ENCODE results near the gene RETSAT. TPM values are rescaled to one million over a fixed set of nuclear protein-coding genes. Genes with fewer than 3 reads are reported as not detected.

The RETSAT gene
- total and polyA plus RNA-seq, 2 of the 13 experiments (the other 11 are each of a cell fraction or from before 2014, with no cell fraction given) = 46.7 to 61.0 TPM

DNA sequence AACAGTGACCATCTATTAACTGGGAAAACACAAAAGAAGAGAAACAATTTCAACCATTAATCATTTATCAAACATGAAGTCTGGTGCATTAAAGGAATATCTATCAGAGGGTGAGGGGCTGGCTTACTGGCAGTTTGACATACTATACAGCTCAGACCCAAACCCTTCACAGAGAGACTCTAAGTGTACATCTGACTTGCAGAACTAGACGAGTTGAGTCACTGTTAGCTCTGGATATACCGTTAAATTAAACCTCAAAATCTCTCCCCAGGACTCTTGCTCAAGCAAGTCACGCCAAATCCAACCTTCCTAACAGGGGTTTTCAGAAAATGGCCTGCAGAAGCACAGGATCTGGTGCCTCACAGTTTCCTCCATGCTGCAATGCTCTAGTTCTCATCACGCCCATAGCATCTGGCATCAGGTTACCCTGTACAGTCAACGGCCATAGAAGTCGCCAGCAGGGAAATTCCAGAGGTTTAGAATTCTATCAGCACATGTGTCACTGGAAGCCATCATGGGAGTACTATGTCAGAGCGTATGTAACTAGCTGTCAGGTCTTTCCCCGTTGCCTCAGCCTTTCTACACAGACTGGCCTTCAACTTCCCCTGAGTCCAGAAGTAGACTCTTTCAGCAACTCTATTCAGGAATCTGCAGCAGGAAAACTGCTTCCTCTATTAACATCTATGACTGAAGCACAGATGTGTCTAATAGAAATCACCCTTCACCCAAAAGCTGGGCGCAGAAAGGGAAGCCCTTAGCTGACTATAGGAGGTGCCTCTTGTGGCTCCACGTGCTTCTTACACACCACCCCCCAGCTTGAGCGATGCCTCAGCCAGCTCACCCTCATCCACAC is 35.9 kb downstream of the RETSAT start:
- DNase-seq (ENCODE audit: low spot score) = no peak
- ATAC-seq = no peak
- Histone ChIP-seq H3K4me3 (replicated peaks in 1 of 3; ENCODE audit: insufficient read depth in 1 of 3, low read depth in 2 of 3, low read length in 3 of 3) (no peak overlapping the region), H3K9me3 (ENCODE audit: low read length) (no peaks in the 10 kb centered on the region), H2AFZ (ENCODE audit: low read length) (no peak overlapping the region), H3K4me2 (ENCODE audit: low read depth, low read length) (no peak overlapping the region), H3K27ac (ENCODE audit: extremely low read length, insufficient read depth, low read length) (no peak overlapping the region), H4K20me1 (ENCODE audit: insufficient read depth, low read length) (peaks cover 15% of the 10 kb centered on the region), H3K4me1 (ENCODE audit: insufficient read depth, low read length) (peaks cover 62% of the 10 kb centered on the region), H3K9ac (ENCODE audit: insufficient read depth, low read depth, low read length) (no peak overlapping the region), H3K27me3 (ENCODE audit: control insufficient read depth in 1 of 2, insufficient read depth in 2 of 2, low read length in 2 of 2) (no peaks in the 10 kb centered on the region), H3K36me3 (replicated peaks in 1 of 2; ENCODE audit: control insufficient read depth in 1 of 2, insufficient read depth in 2 of 2, low read length in 2 of 2) (peaks cover 25 to 75% of the 10 kb centered on the region in 2 experiments), H3K79me2 (ENCODE audit: insufficient read depth, low read length) (peaks cover 54% of the 10 kb centered on the region)
- no peak for FAIRE-seq
- no peak for TF ChIP-seq ZNF777 (CRISPR knock-in tag; IDR thresholded peaks at IDR 0.05)
- TF ChIP-seq RBFOX2 (IDR thresholded peaks at IDR 0.05; ENCODE audit: low read depth, low read length) = peak; percentile 70
- TF ChIP-seq, protein P1, sequence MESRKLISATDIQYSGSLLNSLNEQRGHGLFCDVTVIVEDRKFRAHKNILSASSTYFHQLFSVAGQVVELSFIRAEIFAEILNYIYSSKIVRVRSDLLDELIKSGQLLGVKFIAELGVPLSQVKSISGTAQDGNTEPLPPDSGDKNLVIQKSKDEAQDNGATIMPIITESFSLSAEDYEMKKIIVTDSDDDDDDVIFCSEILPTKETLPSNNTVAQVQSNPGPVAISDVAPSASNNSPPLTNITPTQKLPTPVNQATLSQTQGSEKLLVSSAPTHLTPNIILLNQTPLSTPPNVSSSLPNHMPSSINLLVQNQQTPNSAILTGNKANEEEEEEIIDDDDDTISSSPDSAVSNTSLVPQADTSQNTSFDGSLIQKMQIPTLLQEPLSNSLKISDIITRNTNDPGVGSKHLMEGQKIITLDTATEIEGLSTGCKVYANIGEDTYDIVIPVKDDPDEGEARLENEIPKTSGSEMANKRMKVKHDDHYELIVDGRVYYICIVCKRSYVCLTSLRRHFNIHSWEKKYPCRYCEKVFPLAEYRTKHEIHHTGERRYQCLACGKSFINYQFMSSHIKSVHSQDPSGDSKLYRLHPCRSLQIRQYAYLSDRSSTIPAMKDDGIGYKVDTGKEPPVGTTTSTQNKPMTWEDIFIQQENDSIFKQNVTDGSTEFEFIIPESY (CRISPR knock-in tag; IDR thresholded peaks at IDR 0.05) = peak; percentile 54; the same call in 1 of the 2 replicates
- no peak for TF ChIP-seq NR2F1 (CRISPR knock-in tag; IDR thresholded peaks at IDR 0.05)
- TF ChIP-seq, protein P2, sequence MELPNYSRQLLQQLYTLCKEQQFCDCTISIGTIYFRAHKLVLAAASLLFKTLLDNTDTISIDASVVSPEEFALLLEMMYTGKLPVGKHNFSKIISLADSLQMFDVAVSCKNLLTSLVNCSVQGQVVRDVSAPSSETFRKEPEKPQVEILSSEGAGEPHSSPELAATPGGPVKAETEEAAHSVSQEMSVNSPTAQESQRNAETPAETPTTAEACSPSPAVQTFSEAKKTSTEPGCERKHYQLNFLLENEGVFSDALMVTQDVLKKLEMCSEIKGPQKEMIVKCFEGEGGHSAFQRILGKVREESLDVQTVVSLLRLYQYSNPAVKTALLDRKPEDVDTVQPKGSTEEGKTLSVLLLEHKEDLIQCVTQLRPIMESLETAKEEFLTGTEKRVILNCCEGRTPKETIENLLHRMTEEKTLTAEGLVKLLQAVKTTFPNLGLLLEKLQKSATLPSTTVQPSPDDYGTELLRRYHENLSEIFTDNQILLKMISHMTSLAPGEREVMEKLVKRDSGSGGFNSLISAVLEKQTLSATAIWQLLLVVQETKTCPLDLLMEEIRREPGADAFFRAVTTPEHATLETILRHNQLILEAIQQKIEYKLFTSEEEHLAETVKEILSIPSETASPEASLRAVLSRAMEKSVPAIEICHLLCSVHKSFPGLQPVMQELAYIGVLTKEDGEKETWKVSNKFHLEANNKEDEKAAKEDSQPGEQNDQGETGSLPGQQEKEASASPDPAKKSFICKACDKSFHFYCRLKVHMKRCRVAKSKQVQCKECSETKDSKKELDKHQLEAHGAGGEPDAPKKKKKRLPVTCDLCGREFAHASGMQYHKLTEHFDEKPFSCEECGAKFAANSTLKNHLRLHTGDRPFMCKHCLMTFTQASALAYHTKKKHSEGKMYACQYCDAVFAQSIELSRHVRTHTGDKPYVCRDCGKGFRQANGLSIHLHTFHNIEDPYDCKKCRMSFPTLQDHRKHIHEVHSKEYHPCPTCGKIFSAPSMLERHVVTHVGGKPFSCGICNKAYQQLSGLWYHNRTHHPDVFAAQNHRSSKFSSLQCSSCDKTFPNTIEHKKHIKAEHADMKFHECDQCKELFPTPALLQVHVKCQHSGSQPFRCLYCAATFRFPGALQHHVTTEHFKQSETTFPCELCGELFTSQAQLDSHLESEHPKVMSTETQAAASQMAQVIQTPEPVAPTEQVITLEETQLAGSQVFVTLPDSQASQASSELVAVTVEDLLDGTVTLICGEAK (IDR thresholded peaks at IDR 0.05) = no peak
- TF ChIP-seq, protein P2 (CRISPR knock-in tag; IDR thresholded peaks at IDR 0.05) = no peak
- TF ChIP-seq POLR2G (IDR thresholded peaks at IDR 0.05; ENCODE audit: low read depth, low read length) = peak; percentile 43; the same call in 1 of the 2 replicates
- no peak for TF ChIP-seq U2AF1 (optimal IDR thresholded peaks at IDR 0.05; ENCODE audit: low read depth, low read length)
- no peak for TF ChIP-seq MIER2 (CRISPR knock-in tag; IDR thresholded peaks at IDR 0.05)
- ChIA-PET POLR2A (interaction anchor here (1.0 to 5.5 kb wide), 5 partner anchors 9 to 36 kb away, joined by 3 to 25 read pairs (median 7); partner anchors contain the start of genes ELMOD3, RETSAT and TGOLN2), CTCF (ENCODE audit: low intra/inter-chr PET ratio, low total read pairs) (no interaction called here)
- no TSS peak for BruUV-seq (replicated peaks)
- in situ Hi-C loops (cut with HindIII; ENCODE audit: extremely low pct_ligation_motif_present, low pct_unique_long_range_greater_than_20kb) = no loop called here
- 96% methylated on average over 11 of the region's 11 CpGs for WGBS (ENCODE audit: low lambda C conversion rate)
- intact Hi-C loops (cut with micrococcal nuclease; ENCODE audit: unreplicated experiment) = no loop called here

Measured in HepG2 (cell line).